RWPE2 (cell line): Measurements from ENCODE around the gene NKAIN4.

Source experiments
- ATAC-seq: fragments of 200-7000 bp; cut with Tn5 transposase; 3 replicates; pipeline ENCODE4 v1.9.1; 2021; ENCODE audit warnings: low read depth
- DNase-seq: peaks from one replicate; pipeline ENCODE4 v3.0.0-alpha.2; 2020; ENCODE audit warnings: low spot score
- H3K27ac ChIP-seq: fragments of 450-650 bp; 2 replicates; pipeline ENCODE4 v1.5.1; 2017; ENCODE audit warnings: mild to moderate bottlenecking; ENCODE audit not compliant: poor library complexity, severe bottlenecking
- H3K27me3 ChIP-seq: fragments of 250-450 bp; sonication (Bioruptor Pico); 2 replicates; pipeline ENCODE4 v1.5.1; 2021; ENCODE audit warnings: mild to moderate bottlenecking, moderate library complexity; ENCODE audit not compliant: insufficient read depth, poor library complexity, severe bottlenecking
- H3K36me3 ChIP-seq: fragments of 250-450 bp; sonication (Bioruptor Pico); 2 replicates; pipeline ENCODE4 v1.5.1; 2020; ENCODE audit warnings: low read depth, mild to moderate bottlenecking, moderate library complexity
- H3K4me1 ChIP-seq: fragments of 250-450 bp; sonication (Bioruptor Pico); 2 replicates; pipeline ENCODE4 v1.5.1; 2021; ENCODE audit warnings: mild to moderate bottlenecking, moderate library complexity; ENCODE audit not compliant: insufficient read depth, poor library complexity, severe bottlenecking
- H3K4me3 ChIP-seq: fragments of 250-450 bp; sonication (Bioruptor Pico); 2 replicates; pipeline ENCODE4 v1.5.1; 2021; ENCODE audit warnings: mild to moderate bottlenecking, moderate library complexity; ENCODE audit not compliant: severe bottlenecking
- H3K9me3 ChIP-seq: fragments of 250-450 bp; sonication (Bioruptor Pico); 2 replicates; pipeline ENCODE4 v1.5.1; 2021; ENCODE audit warnings: mild to moderate bottlenecking, moderate library complexity; ENCODE audit not compliant: severe bottlenecking
- CTCF ChIP-seq: fragments of 450-650 bp; IDR thresholded peaks from one replicate; pipeline ENCODE4 v1.5.1; 2017; ENCODE audit warnings: mild to moderate bottlenecking, moderate library complexity; ENCODE audit not compliant: poor library complexity, severe bottlenecking

NKAIN4 gene

GRCh38 chr20:63243604-63244247 is 10.5 kb downstream of the NKAIN4 start:
- H3K4me1 ChIP-seq = no peaks in the 10 kb centered on the region
- no peak for TF ChIP-seq CTCF
- no peak overlapping the region for H3K27ac ChIP-seq
- no peak overlapping the region for H3K4me3 ChIP-seq
- no peaks in the 10 kb centered on the region for H3K36me3 ChIP-seq
- H3K27me3 ChIP-seq = peaks cover 56% of the 10 kb centered on the region
- no peak for ATAC-seq
- no peak for DNase-seq
- no peaks in the 10 kb centered on the region for H3K9me3 ChIP-seq

- DNase-seq = no peak
- TF ChIP-seq CTCF = no peak
- no peak overlapping the region for H3K27ac ChIP-seq
- H3K4me1 ChIP-seq = no peaks in the 10 kb centered on the region
- ATAC-seq = no peak
- H3K27me3 ChIP-seq = peaks cover 46% of the 10 kb centered on the region
- H3K4me3 ChIP-seq = no peak overlapping the region
- H3K36me3 ChIP-seq = no peaks in the 10 kb centered on the region
- H3K9me3 ChIP-seq = no peaks in the 10 kb centered on the region
These were observed 11.5 kb downstream of the NKAIN4 start for GRCh38 chr20:63242736-63243135.

GRCh38 chr20:63241272-63241671 is 13.0 kb downstream of the NKAIN4 start:
- no peak for TF ChIP-seq CTCF
- Histone ChIP-seq H3K27me3 (peaks cover 31% of the 10 kb centered on the region), H3K36me3 (no peaks in the 10 kb centered on the region), H3K4me3 (no peak overlapping the region), H3K27ac (no peak overlapping the region), H3K4me1 (no peaks in the 10 kb centered on the region), H3K9me3 (no peaks in the 10 kb centered on the region)
- ATAC-seq (no peak), DNase-seq (no peak)

GRCh38 chr20:63240004-63240403 is 14.3 kb downstream of the NKAIN4 start:
- no peak overlapping the region for H3K4me3 ChIP-seq
- peaks cover 19% of the 10 kb centered on the region for H3K27me3 ChIP-seq
- H3K9me3 ChIP-seq = no peaks in the 10 kb centered on the region
- no peak overlapping the region for H3K27ac ChIP-seq
- DNase-seq = no peak
- no peaks in the 10 kb centered on the region for H3K4me1 ChIP-seq
- TF ChIP-seq CTCF = no peak
- H3K36me3 ChIP-seq = no peaks in the 10 kb centered on the region
- no peak for ATAC-seq

- Histone ChIP-seq H3K4me3 (no peak overlapping the region), H3K4me1 (no peaks in the 10 kb centered on the region), H3K27ac (no peak overlapping the region), H3K9me3 (no peaks in the 10 kb centered on the region), H3K27me3 (peaks cover 13% of the 10 kb centered on the region), H3K36me3 (no peaks in the 10 kb centered on the region)
- ATAC-seq (no peak), DNase-seq (no peak)
- no peak for TF ChIP-seq CTCF
These were observed 14.8 kb downstream of the NKAIN4 start for GRCh38 chr20:63239431-63239830.
